ENCODE results near the gene SLC25A33. TPM values are rescaled to one million over a fixed set of nuclear protein-coding genes. Genes with fewer than 3 reads are reported as not detected.
A peak's percentile ranks its signal among the peaks of the same experiment; 100 is the strongest.

Gene SLC25A33, protein sequence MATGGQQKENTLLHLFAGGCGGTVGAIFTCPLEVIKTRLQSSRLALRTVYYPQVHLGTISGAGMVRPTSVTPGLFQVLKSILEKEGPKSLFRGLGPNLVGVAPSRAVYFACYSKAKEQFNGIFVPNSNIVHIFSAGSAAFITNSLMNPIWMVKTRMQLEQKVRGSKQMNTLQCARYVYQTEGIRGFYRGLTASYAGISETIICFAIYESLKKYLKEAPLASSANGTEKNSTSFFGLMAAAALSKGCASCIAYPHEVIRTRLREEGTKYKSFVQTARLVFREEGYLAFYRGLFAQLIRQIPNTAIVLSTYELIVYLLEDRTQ
- 4.6 TPM for total RNA-seq (ENCODE audit: unreplicated experiment)
- long read RNA-seq, transcript SLC25A33-201 (7 exons, 3,854 nt), result major isoform, 6 of 7 reads
- long read RNA-seq, partial matches to known transcripts, result 1 of 7 reads
- long read RNA-seq, other reads (novel, unspliced or antisense), result 0 of 7 reads

DNA sequence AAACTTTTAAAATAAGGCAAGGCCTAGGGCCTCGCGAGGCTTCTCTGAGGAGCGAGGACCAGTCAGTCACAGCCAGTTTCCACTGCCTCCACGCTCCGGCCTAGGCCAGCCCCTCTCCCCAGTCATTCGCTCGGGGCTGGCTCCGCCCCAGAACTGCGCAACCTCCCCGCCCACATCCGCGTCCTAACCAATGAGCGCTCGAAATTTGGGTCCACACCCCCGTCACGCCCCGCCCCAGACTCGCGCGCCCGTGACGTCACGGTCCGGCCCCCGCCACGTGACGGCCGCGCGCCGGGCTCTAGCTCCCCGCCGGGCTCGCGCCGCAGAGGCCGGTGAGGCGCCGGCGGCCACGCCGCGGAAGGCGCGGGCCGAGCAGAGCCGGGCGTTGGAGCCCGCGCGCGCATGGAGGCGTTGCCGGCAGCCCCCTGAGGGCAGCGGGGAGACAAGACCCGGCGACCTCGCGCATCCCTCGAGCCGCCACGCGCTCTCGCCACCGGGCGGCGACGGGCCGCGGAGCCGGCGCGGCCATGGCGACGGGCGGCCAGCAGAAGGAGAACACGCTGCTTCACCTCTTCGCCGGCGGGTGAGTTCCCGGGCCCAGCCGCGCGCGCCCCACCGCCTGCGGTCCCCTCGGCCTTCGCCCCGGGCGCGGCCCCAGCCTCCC is at the start of gene SLC25A33:
TSS of gene SLC25A33 (plus strand) at position 301 of the 664 bp plus-strand sequence. CDS start at position 528, 227 bp downstream.
- peak; percentile 98 for DNase-seq
- Mint-ChIP-seq H3K9me3 (ENCODE audit: unreplicated experiment) (peaks cover 4% of the 10 kb centered on the region), H3K27me3 (ENCODE audit: unreplicated experiment) (peaks cover 2% of the 10 kb centered on the region), H3K4me3 (ENCODE audit: unreplicated experiment) (peak within 1 kb of the TSS; percentile 92), H3K36me3 (ENCODE audit: unreplicated experiment) (no peaks in the 10 kb centered on the region), H3K27ac (ENCODE audit: unreplicated experiment) (peak within 1 kb of the TSS; percentile 76), H3K4me1 (ENCODE audit: low read depth, unreplicated experiment) (peaks cover 7% of the 10 kb centered on the region)
- TF ChIP-seq, protein P1, sequence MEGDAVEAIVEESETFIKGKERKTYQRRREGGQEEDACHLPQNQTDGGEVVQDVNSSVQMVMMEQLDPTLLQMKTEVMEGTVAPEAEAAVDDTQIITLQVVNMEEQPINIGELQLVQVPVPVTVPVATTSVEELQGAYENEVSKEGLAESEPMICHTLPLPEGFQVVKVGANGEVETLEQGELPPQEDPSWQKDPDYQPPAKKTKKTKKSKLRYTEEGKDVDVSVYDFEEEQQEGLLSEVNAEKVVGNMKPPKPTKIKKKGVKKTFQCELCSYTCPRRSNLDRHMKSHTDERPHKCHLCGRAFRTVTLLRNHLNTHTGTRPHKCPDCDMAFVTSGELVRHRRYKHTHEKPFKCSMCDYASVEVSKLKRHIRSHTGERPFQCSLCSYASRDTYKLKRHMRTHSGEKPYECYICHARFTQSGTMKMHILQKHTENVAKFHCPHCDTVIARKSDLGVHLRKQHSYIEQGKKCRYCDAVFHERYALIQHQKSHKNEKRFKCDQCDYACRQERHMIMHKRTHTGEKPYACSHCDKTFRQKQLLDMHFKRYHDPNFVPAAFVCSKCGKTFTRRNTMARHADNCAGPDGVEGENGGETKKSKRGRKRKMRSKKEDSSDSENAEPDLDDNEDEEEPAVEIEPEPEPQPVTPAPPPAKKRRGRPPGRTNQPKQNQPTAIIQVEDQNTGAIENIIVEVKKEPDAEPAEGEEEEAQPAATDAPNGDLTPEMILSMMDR (IDR thresholded peaks at IDR 0.05; ENCODE audit: partially characterized antibody, unreplicated experiment), result no peak

DNA sequence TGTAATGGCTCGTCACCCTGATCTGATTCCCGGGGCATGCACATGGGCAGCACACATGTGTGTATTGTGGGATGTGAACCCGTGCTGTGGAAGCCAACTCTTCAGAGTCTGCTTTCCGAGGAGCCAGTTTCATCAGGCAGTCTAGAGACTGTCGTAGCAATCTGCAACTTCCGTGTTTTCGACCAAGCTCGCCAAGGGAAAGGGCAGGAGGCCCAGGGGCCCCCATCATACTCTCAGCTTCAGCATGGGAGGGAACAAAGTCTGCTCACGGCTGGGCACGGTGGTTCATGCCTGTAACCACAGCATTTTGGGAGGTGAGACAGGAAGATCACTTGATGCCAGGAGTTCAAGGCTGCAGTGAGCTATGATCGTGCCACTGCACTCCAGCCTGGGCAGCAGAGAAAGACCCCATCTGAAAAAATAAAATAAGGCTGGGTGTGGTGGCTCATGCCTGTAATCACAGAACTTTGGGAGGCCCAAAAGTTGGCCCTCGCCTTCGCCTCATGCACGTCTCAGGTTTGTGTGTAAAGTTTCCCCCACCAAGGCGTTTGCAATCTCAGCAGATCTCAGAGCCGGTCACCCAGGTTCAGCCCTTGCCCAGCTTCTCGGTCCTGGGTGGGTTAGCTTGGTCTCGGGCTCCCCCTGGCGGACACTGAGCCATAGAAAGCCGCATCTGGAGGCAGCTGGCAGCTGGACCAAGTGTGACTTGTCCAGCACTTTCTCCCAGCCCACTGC is 48.5 kb upstream of the SLC25A33 start:
- Mint-ChIP-seq H3K4me3 (ENCODE audit: unreplicated experiment) (no peak overlapping the region), H3K4me1 (ENCODE audit: low read depth, unreplicated experiment) (peaks cover 9% of the 10 kb centered on the region), H3K27ac (ENCODE audit: unreplicated experiment) (peak overlapping the region; percentile 64), H3K27me3 (ENCODE audit: unreplicated experiment) (peaks cover 9% of the 10 kb centered on the region), H3K9me3 (ENCODE audit: unreplicated experiment) (peaks cover 8% of the 10 kb centered on the region), H3K36me3 (ENCODE audit: unreplicated experiment) (no peaks in the 10 kb centered on the region)
- TF ChIP-seq, protein P1 (IDR thresholded peaks at IDR 0.05; ENCODE audit: partially characterized antibody, unreplicated experiment), result peak; percentile 98
- peak; percentile 91 for DNase-seq

DNA sequence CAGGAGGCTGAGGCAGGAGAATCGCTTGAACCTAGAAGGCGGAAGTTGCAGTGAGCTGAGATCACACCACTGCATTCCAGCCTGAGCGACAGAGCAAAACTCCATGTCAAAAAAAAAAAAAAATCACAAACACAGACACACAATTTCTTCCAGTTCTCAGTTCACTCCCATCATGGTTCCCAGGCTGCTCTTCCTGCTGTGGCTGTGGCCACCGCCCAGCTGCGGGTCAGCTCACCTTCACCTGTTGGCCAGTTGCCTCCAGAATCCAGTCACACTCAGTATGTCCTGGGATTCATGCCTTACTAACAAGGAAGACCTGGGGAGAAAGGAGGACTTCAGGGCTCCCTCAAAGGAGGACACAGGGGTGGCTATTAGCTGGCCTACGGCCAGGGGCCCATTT is 45.9 kb upstream of the SLC25A33 start:
- Mint-ChIP-seq H3K27ac (ENCODE audit: unreplicated experiment) (no peak overlapping the region), H3K4me1 (ENCODE audit: low read depth, unreplicated experiment) (no peaks in the 10 kb centered on the region), H3K9me3 (ENCODE audit: unreplicated experiment) (peaks cover 6% of the 10 kb centered on the region), H3K4me3 (ENCODE audit: unreplicated experiment) (no peak overlapping the region), H3K27me3 (ENCODE audit: unreplicated experiment) (peaks cover 13% of the 10 kb centered on the region), H3K36me3 (ENCODE audit: unreplicated experiment) (no peaks in the 10 kb centered on the region)
- TF ChIP-seq, protein P1 (IDR thresholded peaks at IDR 0.05; ENCODE audit: partially characterized antibody, unreplicated experiment), result no peak
- no peak for DNase-seq

DNA sequence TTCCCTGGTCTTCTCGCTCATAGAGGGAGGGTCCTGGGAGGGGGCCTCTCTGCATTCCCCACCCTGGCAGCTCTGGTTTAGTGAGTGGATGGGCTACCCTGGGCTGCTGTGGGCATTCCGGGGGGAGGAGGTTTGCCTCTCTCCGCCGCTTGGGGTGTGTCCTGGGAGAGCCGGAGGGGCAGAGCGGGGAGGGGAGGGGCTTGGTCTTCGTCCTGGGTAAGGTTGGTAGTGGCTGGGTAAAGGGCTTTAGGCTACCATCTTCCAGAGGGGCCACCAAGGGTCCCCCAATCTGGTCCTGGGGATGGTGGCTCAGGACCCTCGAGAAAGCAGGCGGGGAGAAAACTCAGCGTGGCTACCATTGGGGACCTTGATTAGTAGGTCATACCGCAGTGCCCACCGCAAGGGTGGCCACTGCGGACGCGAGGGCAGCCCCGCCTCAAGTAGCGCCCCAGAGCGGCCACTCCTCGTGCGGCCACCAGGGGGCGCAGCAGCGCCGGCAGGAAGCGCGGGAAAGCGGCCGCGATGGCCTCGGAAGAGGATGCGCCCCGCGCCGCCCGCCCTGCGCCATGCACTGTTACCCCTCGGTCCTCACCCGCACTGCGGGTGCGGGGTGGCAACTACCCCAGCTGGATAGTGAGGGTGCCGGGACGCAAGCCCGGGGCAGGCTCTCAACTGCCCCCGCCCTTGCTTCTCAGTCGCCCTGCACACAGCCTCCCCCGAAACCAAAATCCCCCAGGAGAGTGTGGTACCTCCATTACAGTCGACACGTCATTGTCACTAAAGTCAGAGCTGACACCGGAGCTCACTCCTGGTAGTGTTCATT is 44.1 kb upstream of the SLC25A33 start:
- no peaks in the 10 kb centered on the region for H3K4me1 Mint-ChIP-seq (ENCODE audit: low read depth, unreplicated experiment)
- H3K27ac Mint-ChIP-seq (ENCODE audit: unreplicated experiment), result no peak overlapping the region
- peak; percentile 79 for DNase-seq
- H3K36me3 Mint-ChIP-seq (ENCODE audit: unreplicated experiment), result no peaks in the 10 kb centered on the region
- TF ChIP-seq, protein P1 (IDR thresholded peaks at IDR 0.05; ENCODE audit: partially characterized antibody, unreplicated experiment), result peak; percentile 100
- peaks cover 6% of the 10 kb centered on the region for H3K9me3 Mint-ChIP-seq (ENCODE audit: unreplicated experiment)
- H3K4me3 Mint-ChIP-seq (ENCODE audit: unreplicated experiment), result no peak overlapping the region
- peaks cover 12% of the 10 kb centered on the region for H3K27me3 Mint-ChIP-seq (ENCODE audit: unreplicated experiment)
